Vagina (tissue), 2 donors: ENCODE measurements around the gene FADD.

ENCODE experiments used
- CTCF ChIP-seq, 3 experiments: fragments of 450-650 bp in 2 of 3; fragments of 200-600 bp in 1 of 3; sonication (generic) in 1 of 3; IDR thresholded peaks; one replicate each; pipeline ENCODE4 v1.5.1; 2017 to 2019; ENCODE audit warnings: antibody characterized with exemption in 3 of 3, mild to moderate bottlenecking in 2 of 3, moderate library complexity in 2 of 3
- POLR2A ChIP-seq, 2 donors: fragments of 450-650 bp; IDR thresholded peaks; one replicate each; pipeline ENCODE4 v1.6.1; 2017; ENCODE audit warnings: antibody characterized with exemption in 2 of 2, mild to moderate bottlenecking in 2 of 2, moderate library complexity in 2 of 2

DNA sequence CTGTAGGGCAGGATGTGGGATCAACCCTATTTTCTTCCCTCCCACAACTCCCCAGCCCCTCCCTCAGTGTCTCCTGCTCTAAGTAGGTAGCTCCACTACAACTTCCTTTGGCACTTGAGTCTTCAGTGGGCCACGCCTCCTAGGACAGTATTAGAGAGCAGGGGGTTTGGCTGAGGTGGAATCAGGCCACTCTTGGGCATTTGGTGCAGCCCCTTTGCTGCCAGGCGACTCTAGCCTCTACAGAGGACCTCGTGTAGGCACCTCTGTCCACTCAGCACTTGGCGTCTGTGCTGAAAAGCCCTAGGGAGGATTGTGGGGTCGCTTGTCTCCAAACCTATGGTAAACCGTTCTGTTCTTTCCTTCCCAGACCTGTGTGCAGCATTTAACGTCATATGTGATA is 2.7 kb downstream of the FADD start:
- TF ChIP-seq CTCF (IDR thresholded peaks at IDR 0.05) (no peak), POLR2A (IDR thresholded peaks at IDR 0.05) (no peak)
